Memory B cell (primary cell): ENCODE data around the gene DPPA5.
"Not testable (repeated sequence)": the region's sequence is repeated elsewhere in the genome, so short reads cannot be mapped to it uniquely, and the experiment has no call there.

Experiments
- ATAC-seq: fragments of 150-1000 bp; cut with Tn5 transposase; 2 replicates; pipeline ENCODE4 v1.10.0; 2021; ENCODE audit warnings: low read depth, mild to moderate bottlenecking, moderate library complexity
- DNase-seq, 2 donors: peaks; one replicate each; pipeline ENCODE4 v3.0.0; 2022; ENCODE audit warnings: low spot score in 2 of 2
- H3K27ac Mint-ChIP-seq: one replicate; pipeline ENCODE4 v1.8.0; 2022; ENCODE audit warnings: mild to moderate bottlenecking, moderate library complexity, mixed read lengths
- H3K27me3 Mint-ChIP-seq: one replicate; pipeline ENCODE4 v1.8.0; 2022; ENCODE audit warnings: mixed read lengths
- H3K36me3 Mint-ChIP-seq: one replicate; pipeline ENCODE4 v1.8.0; 2022; ENCODE audit warnings: mild to moderate bottlenecking, mixed read lengths
- H3K4me1 Mint-ChIP-seq: one replicate; pipeline ENCODE4 v1.8.0; 2022; ENCODE audit warnings: mixed read lengths
- H3K4me3 Mint-ChIP-seq: one replicate; pipeline ENCODE4 v1.8.0; 2022; ENCODE audit warnings: mild to moderate bottlenecking, moderate library complexity, mixed read lengths
- H3K9me3 Mint-ChIP-seq: one replicate; pipeline ENCODE4 v1.8.0; 2022; ENCODE audit warnings: mixed read lengths

The DPPA5 gene

GRCh38 chr6:73342174-73342573 lies 11.9 kb downstream of the DPPA5 start:
- H3K9me3 Mint-ChIP-seq: no peaks in the 10 kb centered on the region
- no peak for DNase-seq
- ATAC-seq: no peak
- no peak overlapping the region for H3K4me3 Mint-ChIP-seq
- H3K36me3 Mint-ChIP-seq: no peaks in the 10 kb centered on the region
- H3K4me1 Mint-ChIP-seq: peaks cover 2% of the 10 kb centered on the region
- no peaks in the 10 kb centered on the region for H3K27me3 Mint-ChIP-seq
- no peak overlapping the region for H3K27ac Mint-ChIP-seq

DNA sequence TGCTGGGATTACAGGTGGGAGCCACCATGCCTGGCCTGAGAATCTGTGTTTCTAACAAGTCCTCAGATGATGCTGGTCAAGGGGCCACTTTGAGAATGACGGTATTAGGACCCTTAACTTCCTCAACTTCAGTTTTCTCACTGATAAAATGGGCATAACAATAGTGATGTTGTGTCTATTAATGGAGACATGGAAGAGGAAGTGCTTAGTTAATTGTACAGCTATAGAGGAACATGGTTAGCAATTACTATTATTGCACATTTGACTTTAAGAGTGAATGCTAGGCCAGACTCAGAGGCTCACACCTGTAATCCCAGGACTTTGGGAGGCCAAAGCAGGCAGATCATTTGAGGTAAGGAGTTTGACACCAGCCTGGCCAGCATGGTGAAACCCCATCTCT lies 12.7 kb downstream of the DPPA5 start:
- Mint-ChIP-seq H3K27me3 (no peaks in the 10 kb centered on the region), H3K4me3 (no peak overlapping the region), H3K36me3 (no peaks in the 10 kb centered on the region), H3K27ac (no peak overlapping the region), H3K9me3 (no peaks in the 10 kb centered on the region), H3K4me1 (peaks cover 2% of the 10 kb centered on the region)
- DNase-seq (no peak), ATAC-seq (no peak)

- no peak overlapping the region for H3K4me3 Mint-ChIP-seq
- no peaks in the 10 kb centered on the region for H3K9me3 Mint-ChIP-seq
- H3K4me1 Mint-ChIP-seq: peaks cover 2% of the 10 kb centered on the region
- no peaks in the 10 kb centered on the region for H3K36me3 Mint-ChIP-seq
- DNase-seq: no peak
- ATAC-seq: no peak
- no peak overlapping the region for H3K27ac Mint-ChIP-seq
- H3K27me3 Mint-ChIP-seq: no peaks in the 10 kb centered on the region
Measured at GRCh38 chr6:73340048-73340447, 14.0 kb downstream of the DPPA5 start.

- Mint-ChIP-seq H3K9me3 (no peaks in the 10 kb centered on the region), H3K4me1 (peaks cover 2% of the 10 kb centered on the region), H3K36me3 (no peaks in the 10 kb centered on the region), H3K27me3 (no peaks in the 10 kb centered on the region), H3K4me3 (no peak overlapping the region), H3K27ac (peak overlapping the region; percentile 58)
- DNase-seq (no peak), ATAC-seq (no peak)
Measured at GRCh38 chr6:73339340-73339739, 14.7 kb downstream of the DPPA5 start.

- no peak overlapping the region for H3K4me3 Mint-ChIP-seq
- no peaks in the 10 kb centered on the region for H3K4me1 Mint-ChIP-seq
- ATAC-seq: no peak
- H3K36me3 Mint-ChIP-seq: no peaks in the 10 kb centered on the region
- no peak for DNase-seq
- no peaks in the 10 kb centered on the region for H3K9me3 Mint-ChIP-seq
- H3K27ac Mint-ChIP-seq: no peak overlapping the region
- peaks cover 8% of the 10 kb centered on the region for H3K27me3 Mint-ChIP-seq
Measured at GRCh38 chr6:73329201-73329600, 24.9 kb downstream of the DPPA5 start.

DNA sequence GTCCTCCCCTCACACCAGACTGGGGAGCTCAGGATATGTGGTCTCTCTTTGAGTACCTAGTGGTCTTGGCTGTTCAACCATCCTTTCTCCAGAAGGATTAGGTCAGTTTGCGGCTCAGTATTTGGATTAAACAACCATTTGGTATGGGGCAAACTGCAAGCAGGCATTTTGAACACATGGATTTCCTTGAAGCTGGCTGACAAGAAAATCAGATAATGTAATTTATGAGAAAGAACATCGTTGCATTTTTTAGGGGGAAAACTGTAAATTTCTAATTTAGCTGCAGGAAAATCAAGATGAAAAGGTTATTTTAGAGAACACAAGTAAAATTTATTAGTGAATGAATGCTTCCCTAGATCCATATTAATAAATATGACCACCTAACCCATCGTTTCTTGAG lies 25.3 kb downstream of the DPPA5 start:
- H3K4me3 Mint-ChIP-seq: no peak overlapping the region
- ATAC-seq (no peak), DNase-seq (no peak)
- peaks cover 8% of the 10 kb centered on the region for H3K27me3 Mint-ChIP-seq
- no peak overlapping the region for H3K27ac Mint-ChIP-seq
- H3K9me3 Mint-ChIP-seq: no peaks in the 10 kb centered on the region
- H3K4me1 Mint-ChIP-seq: no peaks in the 10 kb centered on the region
- H3K36me3 Mint-ChIP-seq: no peaks in the 10 kb centered on the region

- Mint-ChIP-seq H3K4me1 (no peaks in the 10 kb centered on the region), H3K4me3 (no peak overlapping the region), H3K27ac (no peak overlapping the region), H3K9me3 (no peaks in the 10 kb centered on the region), H3K27me3 (peaks cover 8% of the 10 kb centered on the region), H3K36me3 (no peaks in the 10 kb centered on the region)
- DNase-seq: no peak
- ATAC-seq: no peak
Measured at GRCh38 chr6:73325656-73326055, 28.4 kb downstream of the DPPA5 start.

GRCh38 chr6:73323323-73323722 lies 30.8 kb downstream of the DPPA5 start:
- no peak for DNase-seq
- Mint-ChIP-seq H3K4me3 (no peak overlapping the region), H3K4me1 (no peaks in the 10 kb centered on the region), H3K9me3 (no peaks in the 10 kb centered on the region), H3K27ac (no peak overlapping the region), H3K36me3 (no peaks in the 10 kb centered on the region), H3K27me3 (peaks cover 2% of the 10 kb centered on the region)
- ATAC-seq: no peak

GRCh38 chr6:73314577-73315492 lies 39.2 kb downstream of the DPPA5 start:
- H3K27me3 Mint-ChIP-seq: peaks cover 19% of the 10 kb centered on the region

DNA sequence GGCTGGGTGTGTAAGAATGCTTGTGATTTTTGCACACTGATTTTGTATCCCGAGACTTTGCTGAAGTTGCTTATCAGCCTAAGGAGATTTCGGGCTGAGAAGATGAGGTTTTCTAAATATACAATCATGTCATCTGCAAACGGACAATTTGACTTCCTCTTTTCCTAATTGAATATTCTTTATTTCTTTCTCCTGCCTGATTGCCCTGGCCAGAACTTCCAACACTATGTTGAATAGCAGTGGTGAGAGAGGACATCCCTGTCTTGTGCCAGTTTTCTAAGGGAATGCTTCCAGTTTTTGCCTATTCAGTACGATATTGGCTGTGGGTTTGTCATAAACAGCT lies 43.6 kb downstream of the DPPA5 start:
- Mint-ChIP-seq H3K4me3 (peak overlapping the region; percentile 99), H3K27ac (peak overlapping the region; percentile 92), H3K27me3 (peaks cover 10% of the 10 kb centered on the region)
- not testable (repeated sequence) for ATAC-seq, H3K4me1 Mint-ChIP-seq, H3K36me3 Mint-ChIP-seq, DNase-seq, H3K9me3 Mint-ChIP-seq

More at GRCh38 chr6:73314577-73315492, 39.2 kb downstream of the DPPA5 start:
- Mint-ChIP-seq H3K4me3 (peak overlapping the region; percentile 29), H3K9me3 (peaks cover 3% of the 10 kb centered on the region), H3K27ac (no peak overlapping the region), H3K36me3 (peaks cover 3% of the 10 kb centered on the region), H3K4me1 (peaks cover 3% of the 10 kb centered on the region)
- DNase-seq: peak in 1 of 2 donors; percentile 14
- ATAC-seq: no peak

GRCh38 chr6:73309785-73310502 lies 44.1 kb downstream of the DPPA5 start:
- peak; percentile 15 to 49 for DNase-seq
- Mint-ChIP-seq H3K4me3 (peak overlapping the region; percentile 99), H3K27ac (peak overlapping the region; percentile 92), H3K36me3 (no peaks in the 10 kb centered on the region), H3K4me1 (peaks cover 9% of the 10 kb centered on the region), H3K27me3 (peaks cover 8% of the 10 kb centered on the region), H3K9me3 (no peaks in the 10 kb centered on the region)
- peak; percentile 83 for ATAC-seq

DNA sequence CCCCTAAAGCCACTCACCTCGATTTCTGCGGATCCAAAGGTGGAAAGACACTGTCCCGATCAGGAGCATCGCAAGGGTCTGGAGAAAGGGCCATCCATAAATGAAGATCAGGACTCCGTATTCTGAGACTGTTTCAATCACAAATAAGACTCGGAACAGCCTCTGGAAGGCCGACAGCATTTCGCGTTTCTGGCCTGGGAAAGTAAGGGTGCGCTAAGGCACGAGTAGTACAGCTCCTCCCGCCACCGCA lies 44.6 kb downstream of the DPPA5 start:
- Mint-ChIP-seq H3K27me3 (peaks cover 8% of the 10 kb centered on the region), H3K36me3 (no peaks in the 10 kb centered on the region), H3K9me3 (no peaks in the 10 kb centered on the region), H3K27ac (peak overlapping the region; percentile 92), H3K4me3 (peak overlapping the region; percentile 99), H3K4me1 (peaks cover 9% of the 10 kb centered on the region)
- ATAC-seq: peak; percentile 33
- DNase-seq: no peak

- peak overlapping the region; percentile 92 for H3K27ac Mint-ChIP-seq
Measured at GRCh38 chr6:73308712-73309534, 45.2 kb downstream of the DPPA5 start.

DNA sequence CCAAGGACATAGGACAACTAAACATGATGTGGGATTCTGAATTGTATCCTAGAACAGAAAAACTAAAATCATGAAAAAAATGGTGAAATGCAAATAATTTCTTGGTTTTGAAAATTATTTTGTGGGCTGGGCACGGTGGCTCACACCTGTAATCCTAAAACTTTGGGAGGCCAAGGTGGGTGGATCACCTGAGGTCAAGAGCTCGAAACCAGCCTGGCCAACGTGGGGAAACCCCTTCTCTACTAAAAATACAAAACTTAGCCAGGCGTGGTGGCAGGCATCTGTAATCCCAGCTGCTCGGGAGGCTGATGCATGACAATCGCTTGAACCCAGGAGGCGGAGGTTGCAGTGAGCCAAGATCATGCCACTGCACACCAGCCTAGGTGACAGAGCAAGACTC lies 50.3 kb downstream of the DPPA5 start:
- not testable (repeated sequence) for H3K4me3 Mint-ChIP-seq, H3K9me3 Mint-ChIP-seq, H3K27me3 Mint-ChIP-seq, H3K4me1 Mint-ChIP-seq, DNase-seq, H3K27ac Mint-ChIP-seq, H3K36me3 Mint-ChIP-seq, ATAC-seq

More at GRCh38 chr6:73308712-73309534, 45.2 kb downstream of the DPPA5 start:
- H3K4me3 Mint-ChIP-seq: peak overlapping the region; percentile 99
- DNase-seq (no peak), ATAC-seq (no peak)
- H3K36me3 Mint-ChIP-seq: no peaks in the 10 kb centered on the region
- H3K9me3 Mint-ChIP-seq: no peaks in the 10 kb centered on the region
- H3K4me1 Mint-ChIP-seq: peaks cover 9% of the 10 kb centered on the region
- H3K27me3 Mint-ChIP-seq: peaks cover 6% of the 10 kb centered on the region
